Lower lobe of right lung (tissue), 2 donors: Measurements from ENCODE around the gene SQSTM1. TPM values are rescaled to one million over a fixed set of nuclear protein-coding genes. Genes with fewer than 3 reads are reported as not detected.
A peak's percentile ranks its signal among the peaks of the same experiment; 100 is the strongest.

Source experiments
- ATAC-seq, 2 donors: fragments of 200-7000 bp; cut with Tn5 transposase; one replicate each; pipeline ENCODE4 v1.9.1; 2020 to 2022; ENCODE audit warnings: mild to moderate bottlenecking in 2 of 2, moderate library complexity in 2 of 2
- DNase-seq: peaks from one replicate; pipeline ENCODE4 v3.0.0-alpha.2; 2020
- H3K27ac ChIP-seq: fragments of 200-600 bp; one replicate; pipeline ENCODE4 v1.8.0; 2022
- H3K27me3 ChIP-seq: fragments of 200-600 bp; one replicate; pipeline ENCODE4 v1.8.0; 2022; ENCODE audit warnings: low read depth
- H3K36me3 ChIP-seq: fragments of 200-600 bp; one replicate; pipeline ENCODE4 v1.8.0; 2022; ENCODE audit warnings: mild to moderate bottlenecking
- H3K4me1 ChIP-seq: fragments of 200-600 bp; one replicate; pipeline ENCODE4 v1.8.0; 2022
- H3K4me3 ChIP-seq: fragments of 200-600 bp; one replicate; pipeline ENCODE4 v1.8.0; 2022; ENCODE audit warnings: mild to moderate bottlenecking
- H3K9me3 ChIP-seq: fragments of 200-600 bp; one replicate; pipeline ENCODE4 v1.8.0; 2022
- intact Hi-C: fragments of 100-400 bp; cut with DNase I; formaldehyde crosslinking; loops from one replicate; pipeline ENCODE4 v1.11.0; 2022
- total RNA-seq: library from RNA; stranded (reverse); fragmentation: NEBNext Ultra II Directional; extraction: Animal tissue kit (Norgen Biotek cat#: 25700); gene quantifications from one replicate; pipeline ENCODE4 v1.2.1, GENCODE V29; 2021
- TF ChIP-seq, protein P1 (sequence below): fragments of 200-600 bp; IDR thresholded peaks from one replicate; pipeline ENCODE4 v1.8.0; 2022; ENCODE audit warnings: antibody characterized with exemption, mild to moderate bottlenecking
- donor health status: DM: no; HTN: yes; CAD: no; lungs with severe emphysema.

Gene SQSTM1
- total RNA-seq, 1 donor from 2014 or later: 450 TPM

DNA sequence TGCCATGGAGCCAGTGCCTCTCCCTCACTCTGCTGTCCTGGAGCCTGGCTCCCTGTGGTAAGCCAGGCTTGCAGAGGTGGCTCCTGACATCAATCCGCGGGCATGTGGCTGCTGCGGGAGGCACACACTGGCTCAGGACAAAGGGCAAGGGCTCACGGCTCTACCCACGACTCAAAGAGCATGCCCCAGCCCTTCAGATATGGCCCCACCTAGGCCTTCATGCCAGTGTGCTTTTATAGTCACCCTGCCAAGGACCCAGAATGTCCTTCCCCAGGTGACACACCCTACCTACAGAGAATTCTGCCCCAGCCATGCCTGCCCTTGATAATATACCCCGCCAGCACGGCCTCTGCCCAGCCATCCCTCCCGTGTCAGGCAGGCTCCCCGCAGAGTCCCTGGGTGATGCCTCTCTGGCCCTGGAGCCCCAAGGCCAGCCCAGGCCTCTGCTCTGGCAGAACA, 15.6 kb upstream of the SQSTM1 start:
- peak; percentile 3 to 6 for ATAC-seq
- Histone ChIP-seq H3K27me3 (no peaks in the 10 kb centered on the region), H3K9me3 (no peaks in the 10 kb centered on the region), H3K36me3 (peaks cover 15% of the 10 kb centered on the region), H3K4me3 (peak overlapping the region; percentile 95), H3K27ac (peak overlapping the region; percentile 92), H3K4me1 (peaks cover 54% of the 10 kb centered on the region)
- intact Hi-C loops: no loop called here
- no peak for DNase-seq
- TF ChIP-seq, protein P1, sequence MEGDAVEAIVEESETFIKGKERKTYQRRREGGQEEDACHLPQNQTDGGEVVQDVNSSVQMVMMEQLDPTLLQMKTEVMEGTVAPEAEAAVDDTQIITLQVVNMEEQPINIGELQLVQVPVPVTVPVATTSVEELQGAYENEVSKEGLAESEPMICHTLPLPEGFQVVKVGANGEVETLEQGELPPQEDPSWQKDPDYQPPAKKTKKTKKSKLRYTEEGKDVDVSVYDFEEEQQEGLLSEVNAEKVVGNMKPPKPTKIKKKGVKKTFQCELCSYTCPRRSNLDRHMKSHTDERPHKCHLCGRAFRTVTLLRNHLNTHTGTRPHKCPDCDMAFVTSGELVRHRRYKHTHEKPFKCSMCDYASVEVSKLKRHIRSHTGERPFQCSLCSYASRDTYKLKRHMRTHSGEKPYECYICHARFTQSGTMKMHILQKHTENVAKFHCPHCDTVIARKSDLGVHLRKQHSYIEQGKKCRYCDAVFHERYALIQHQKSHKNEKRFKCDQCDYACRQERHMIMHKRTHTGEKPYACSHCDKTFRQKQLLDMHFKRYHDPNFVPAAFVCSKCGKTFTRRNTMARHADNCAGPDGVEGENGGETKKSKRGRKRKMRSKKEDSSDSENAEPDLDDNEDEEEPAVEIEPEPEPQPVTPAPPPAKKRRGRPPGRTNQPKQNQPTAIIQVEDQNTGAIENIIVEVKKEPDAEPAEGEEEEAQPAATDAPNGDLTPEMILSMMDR: no peak

DNA sequence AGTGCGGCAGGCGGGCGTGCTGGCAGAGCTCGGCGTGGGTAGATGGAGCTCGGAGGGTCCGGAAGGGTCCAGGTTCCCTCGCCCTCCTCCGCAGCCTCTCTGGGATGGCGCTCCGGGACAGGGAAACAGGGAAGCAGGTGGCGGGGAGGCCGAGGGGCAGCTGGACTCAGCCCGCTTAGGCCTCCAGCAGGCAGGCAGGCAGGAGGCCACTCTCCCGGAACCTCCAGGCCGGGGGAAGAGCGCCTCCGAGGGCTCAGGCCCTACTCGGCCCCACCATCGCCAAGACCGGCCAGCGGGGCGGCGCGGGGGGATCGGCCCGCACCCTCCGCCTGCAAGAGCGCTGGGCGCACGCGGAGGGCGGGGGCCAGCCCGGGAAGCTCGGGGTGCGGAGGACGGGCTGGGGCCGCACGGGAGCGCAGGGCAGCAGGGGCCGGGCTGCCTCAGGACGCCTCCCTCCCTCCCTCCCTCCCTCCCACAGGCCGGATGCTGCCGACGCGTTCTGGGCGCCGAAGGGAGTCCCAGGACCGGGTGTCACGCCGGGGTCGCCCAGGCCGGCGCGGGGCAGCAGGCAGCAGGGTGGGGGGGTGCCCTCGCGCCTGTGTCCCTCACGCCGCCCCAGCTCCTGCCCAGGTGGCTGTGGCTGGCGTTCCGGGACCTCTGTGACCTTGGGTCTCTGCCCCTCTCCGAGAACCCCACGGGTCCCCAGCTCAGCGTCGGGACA, 15.0 kb upstream of the SQSTM1 start:
- intact Hi-C loops: no loop called here
- TF ChIP-seq, protein P1: no peak
- Histone ChIP-seq H3K27me3 (no peaks in the 10 kb centered on the region), H3K36me3 (peaks cover 11% of the 10 kb centered on the region), H3K9me3 (no peaks in the 10 kb centered on the region), H3K4me1 (peaks cover 54% of the 10 kb centered on the region), H3K27ac (peak overlapping the region; percentile 92), H3K4me3 (peak overlapping the region; percentile 95)
- DNase-seq (peak; percentile 72), ATAC-seq (peak; percentile 46 to 56)

DNA sequence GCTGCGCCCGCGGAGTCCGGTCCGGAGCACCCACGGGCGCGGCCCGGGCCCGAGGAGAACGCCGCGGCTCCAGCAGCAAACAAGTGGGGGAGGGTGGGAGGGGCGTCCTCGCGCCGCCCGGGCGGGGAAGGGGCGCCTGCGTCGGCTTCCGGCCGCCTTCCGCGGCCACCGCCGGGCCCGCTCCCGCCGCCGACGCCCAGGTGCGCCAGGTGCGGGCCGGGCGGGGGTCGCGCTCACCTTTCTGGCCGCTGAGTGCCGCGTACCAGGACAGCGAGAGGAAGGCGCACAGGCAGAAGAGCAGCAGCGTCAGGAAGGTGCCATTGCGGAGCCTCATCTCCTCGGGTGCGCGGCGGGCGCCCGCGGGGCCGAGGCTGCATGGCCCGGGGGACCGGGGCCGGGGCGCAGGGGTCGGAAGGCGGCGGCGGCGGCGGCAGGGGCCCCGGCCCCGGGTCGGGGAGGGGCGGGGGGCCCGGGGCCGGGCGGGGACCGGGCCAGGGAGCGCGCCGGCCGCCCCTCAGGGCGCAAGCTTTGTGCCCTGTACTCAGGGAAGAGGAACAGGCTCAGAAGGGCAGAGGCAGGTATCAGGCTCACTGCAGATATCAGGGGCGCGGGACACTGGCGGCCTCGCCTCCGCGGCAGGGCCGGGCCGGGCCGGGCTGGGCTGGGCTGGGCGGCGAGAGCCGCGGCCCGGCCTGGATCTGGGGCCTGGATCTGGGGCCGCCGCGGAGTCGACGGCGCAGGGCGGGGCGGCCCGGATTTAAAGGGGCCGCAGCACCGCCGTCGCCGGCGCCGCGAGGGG, 14.3 kb upstream of the SQSTM1 start, which contains the start of gene MGAT4B:
Gene MGAT4B, minus strand, starts transcription at position 617 of the 799 bp plus-strand sequence. Its CDS starts 283 bp downstream, at position 334.
- peaks cover 53% of the 10 kb centered on the region for H3K4me1 ChIP-seq
- DNase-seq (peak; percentile 85), ATAC-seq (peak; percentile 92)
- peak within 1 kb of the TSS; percentile 92 for H3K27ac ChIP-seq
- peak within 1 kb of the TSS; percentile 95 for H3K4me3 ChIP-seq
- TF ChIP-seq, protein P1: no peak
- H3K27me3 ChIP-seq: no peaks in the 10 kb centered on the region
- intact Hi-C loops: no loop called here
- peaks cover 3% of the 10 kb centered on the region for H3K36me3 ChIP-seq
- H3K9me3 ChIP-seq: no peaks in the 10 kb centered on the region

DNA sequence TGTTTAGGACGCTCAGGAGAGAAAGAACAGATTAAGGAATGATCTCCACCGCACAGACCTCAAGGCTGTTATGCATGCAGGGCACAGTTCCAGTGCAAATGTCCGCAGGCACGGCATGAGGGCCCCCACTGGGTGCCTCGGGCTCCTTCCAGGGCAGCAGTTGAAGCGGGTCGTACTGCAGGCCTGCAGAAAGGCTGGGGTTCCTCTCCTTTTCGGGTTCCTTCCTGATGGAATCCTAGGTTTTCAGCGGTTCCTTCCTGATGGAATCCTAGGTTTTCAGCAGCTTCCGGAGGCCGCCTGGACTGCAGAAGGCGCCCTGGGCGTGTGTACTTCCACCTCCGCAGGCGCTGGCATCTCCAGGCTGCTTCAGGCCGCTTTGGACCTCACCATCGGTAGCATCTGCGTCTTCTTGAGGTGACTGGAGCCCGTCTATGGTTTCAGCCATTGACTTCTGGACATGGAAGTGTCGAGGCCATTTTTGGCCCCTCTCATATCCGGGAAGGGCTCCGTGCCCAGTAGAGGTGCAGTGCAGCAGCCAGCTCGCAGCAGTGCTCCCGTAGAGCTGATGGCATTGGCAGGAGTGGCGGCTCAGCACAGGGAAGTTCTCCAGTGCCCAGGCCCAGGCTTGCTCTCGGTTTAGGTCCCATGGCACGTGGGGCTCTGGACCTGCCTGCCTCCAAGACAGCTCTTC, 8.4 kb upstream of the SQSTM1 start:
- ATAC-seq: no peak
- no peaks in the 10 kb centered on the region for H3K9me3 ChIP-seq
- TF ChIP-seq, protein P1: no peak
- H3K36me3 ChIP-seq: peaks cover 13% of the 10 kb centered on the region
- peaks cover 21% of the 10 kb centered on the region for H3K4me1 ChIP-seq
- peak; percentile 45 for DNase-seq
- no peak overlapping the region for H3K4me3 ChIP-seq
- no peak overlapping the region for H3K27ac ChIP-seq
- intact Hi-C loops: no loop called here
- H3K27me3 ChIP-seq: no peaks in the 10 kb centered on the region

DNA sequence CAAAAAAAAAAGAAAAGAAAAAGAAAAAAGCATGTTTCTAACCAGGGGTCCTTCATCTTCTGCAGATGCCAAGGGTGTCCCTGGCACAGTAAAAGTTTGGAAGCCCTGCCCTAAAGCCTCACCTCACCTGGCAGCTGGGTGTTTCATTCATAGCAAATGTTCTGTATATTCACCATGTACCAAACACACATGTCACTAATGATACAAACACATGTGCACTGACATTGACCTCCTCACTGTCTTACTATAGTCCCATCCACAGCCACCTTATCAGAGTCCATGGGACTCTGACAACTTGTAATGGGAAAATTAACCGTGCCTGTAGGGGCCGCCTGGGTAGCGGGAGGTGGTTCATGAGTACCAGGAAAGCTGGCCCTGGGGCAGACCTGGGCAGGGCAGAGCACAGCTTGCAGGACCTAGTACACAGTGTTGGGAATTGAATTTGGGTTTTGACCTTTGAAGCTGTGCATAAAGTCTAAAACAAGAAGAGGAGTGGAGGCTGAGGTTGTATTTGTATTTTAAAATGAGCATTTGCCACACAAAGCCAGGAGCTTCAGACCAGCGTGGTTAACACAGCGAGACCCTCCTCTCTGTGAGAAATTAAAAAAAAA, 7.6 kb upstream of the SQSTM1 start:
- Histone ChIP-seq H3K4me3 (no peak overlapping the region), H3K36me3 (peaks cover 13% of the 10 kb centered on the region), H3K27ac (no peak overlapping the region), H3K9me3 (no peaks in the 10 kb centered on the region), H3K27me3 (no peaks in the 10 kb centered on the region), H3K4me1 (peaks cover 21% of the 10 kb centered on the region)
- no peak for ATAC-seq
- TF ChIP-seq, protein P1: no peak
- DNase-seq: no peak
- intact Hi-C loops: no loop called here
